WERI-Rb-1 (cell line): Measurements from ENCODE around the gene ZNF234.
"Not testable (repeated sequence)": the region's sequence is repeated elsewhere in the genome, so short reads cannot be mapped to it uniquely, and the experiment has no call there.

Experiments used
- DNase-seq: peaks from one replicate; pipeline ENCODE4 v3.0.0-alpha.2; 2020
- H3K27ac ChIP-seq: fragments of 250-450 bp; sonication (Bioruptor Pico); 2 replicates; pipeline ENCODE4 v1.5.1; 2020; ENCODE audit warnings: mild to moderate bottlenecking, moderate library complexity
- H3K27me3 ChIP-seq: fragments of 250-450 bp; sonication (Bioruptor Pico); 2 replicates; pipeline ENCODE4 v1.5.1; 2021; ENCODE audit warnings: mild to moderate bottlenecking, low read depth, moderate library complexity; ENCODE audit not compliant: insufficient read depth, severe bottlenecking
- H3K36me3 ChIP-seq: fragments of 250-450 bp; sonication (Bioruptor Pico); 2 replicates; pipeline ENCODE4 v1.5.1; 2020; ENCODE audit warnings: mild to moderate bottlenecking, moderate library complexity
- H3K4me3 ChIP-seq: 2 replicates; pipeline ENCODE4 v1.5.1; 2011; ENCODE audit warnings: low read depth, mild to moderate bottlenecking, control low read depth, low read length
- H3K9me3 ChIP-seq: fragments of 250-450 bp; sonication (Bioruptor Pico); 2 replicates; pipeline ENCODE4 v1.5.1; 2021; ENCODE audit warnings: mild to moderate bottlenecking, moderate library complexity; ENCODE audit not compliant: severe bottlenecking
- TF ChIP-seq, protein P1 (sequence below): IDR thresholded peaks from 2 replicates; pipeline ENCODE4 v1.5.1; 2011; ENCODE audit warnings: low read depth, mild to moderate bottlenecking, control low read depth, inconsistent platforms, low read length

ZNF234 gene

DNA sequence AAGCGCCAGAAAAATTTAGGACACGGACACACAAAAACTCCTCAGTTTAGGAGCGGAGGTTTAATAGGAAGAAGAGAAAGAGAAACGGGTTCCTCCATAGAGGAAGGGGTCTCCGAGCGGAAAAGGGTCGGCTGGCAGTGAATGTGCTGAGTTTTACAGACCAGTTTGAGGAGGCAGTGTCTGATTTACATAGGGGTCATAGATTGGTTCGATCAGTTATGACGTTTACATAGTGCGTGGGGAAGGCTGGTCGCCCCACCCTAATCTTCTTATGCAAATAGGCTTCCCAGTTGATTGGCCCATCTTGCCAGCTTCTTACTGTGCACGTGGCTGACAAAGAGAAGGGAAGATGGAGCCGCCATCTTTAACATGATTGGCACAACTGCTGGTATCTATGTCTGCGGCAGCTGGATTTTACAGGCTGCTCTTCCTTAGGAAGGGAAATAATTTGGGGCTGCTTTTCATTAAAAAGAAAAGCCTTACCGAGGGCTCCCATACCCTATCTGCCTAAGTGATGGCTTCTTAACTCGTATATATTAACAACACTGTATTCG is 29.4 kb upstream of the ZNF234 start:
- TF ChIP-seq, protein P1, sequence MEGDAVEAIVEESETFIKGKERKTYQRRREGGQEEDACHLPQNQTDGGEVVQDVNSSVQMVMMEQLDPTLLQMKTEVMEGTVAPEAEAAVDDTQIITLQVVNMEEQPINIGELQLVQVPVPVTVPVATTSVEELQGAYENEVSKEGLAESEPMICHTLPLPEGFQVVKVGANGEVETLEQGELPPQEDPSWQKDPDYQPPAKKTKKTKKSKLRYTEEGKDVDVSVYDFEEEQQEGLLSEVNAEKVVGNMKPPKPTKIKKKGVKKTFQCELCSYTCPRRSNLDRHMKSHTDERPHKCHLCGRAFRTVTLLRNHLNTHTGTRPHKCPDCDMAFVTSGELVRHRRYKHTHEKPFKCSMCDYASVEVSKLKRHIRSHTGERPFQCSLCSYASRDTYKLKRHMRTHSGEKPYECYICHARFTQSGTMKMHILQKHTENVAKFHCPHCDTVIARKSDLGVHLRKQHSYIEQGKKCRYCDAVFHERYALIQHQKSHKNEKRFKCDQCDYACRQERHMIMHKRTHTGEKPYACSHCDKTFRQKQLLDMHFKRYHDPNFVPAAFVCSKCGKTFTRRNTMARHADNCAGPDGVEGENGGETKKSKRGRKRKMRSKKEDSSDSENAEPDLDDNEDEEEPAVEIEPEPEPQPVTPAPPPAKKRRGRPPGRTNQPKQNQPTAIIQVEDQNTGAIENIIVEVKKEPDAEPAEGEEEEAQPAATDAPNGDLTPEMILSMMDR, result no peak
- H3K9me3 ChIP-seq, result no peaks in the 10 kb centered on the region
- DNase-seq, result peak; percentile 24
- H3K27me3 ChIP-seq, result no peaks in the 10 kb centered on the region
- peaks cover 18% of the 10 kb centered on the region for H3K36me3 ChIP-seq
- H3K4me3 ChIP-seq, result peak overlapping the region; percentile 96
- H3K27ac ChIP-seq, result no peak overlapping the region

DNA sequence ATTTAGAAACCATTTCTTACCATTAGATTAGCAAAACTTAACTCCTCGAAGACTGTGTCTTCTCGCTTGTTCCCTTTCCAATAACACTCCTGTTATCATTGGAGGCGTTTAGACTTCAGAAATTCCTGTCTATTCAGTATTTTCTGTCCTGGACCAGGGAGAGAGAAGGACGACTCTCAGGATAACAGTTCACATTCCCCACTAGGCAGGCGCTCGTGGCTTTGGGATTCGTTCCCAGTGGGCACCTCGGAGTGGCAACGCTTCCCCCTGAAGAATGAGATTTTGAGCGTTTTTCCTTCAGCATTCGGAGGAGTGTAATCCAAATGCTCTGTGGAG is 28.6 kb upstream of the ZNF234 start:
- H3K27ac ChIP-seq, result peak overlapping the region; percentile 32; the same call in 1 of the 2 replicates
- TF ChIP-seq, protein P1, result no peak
- H3K4me3 ChIP-seq, result peak overlapping the region; percentile 96
- no peaks in the 10 kb centered on the region for H3K27me3 ChIP-seq
- H3K36me3 ChIP-seq, result peaks cover 18% of the 10 kb centered on the region
- no peak for DNase-seq
- no peaks in the 10 kb centered on the region for H3K9me3 ChIP-seq

DNA sequence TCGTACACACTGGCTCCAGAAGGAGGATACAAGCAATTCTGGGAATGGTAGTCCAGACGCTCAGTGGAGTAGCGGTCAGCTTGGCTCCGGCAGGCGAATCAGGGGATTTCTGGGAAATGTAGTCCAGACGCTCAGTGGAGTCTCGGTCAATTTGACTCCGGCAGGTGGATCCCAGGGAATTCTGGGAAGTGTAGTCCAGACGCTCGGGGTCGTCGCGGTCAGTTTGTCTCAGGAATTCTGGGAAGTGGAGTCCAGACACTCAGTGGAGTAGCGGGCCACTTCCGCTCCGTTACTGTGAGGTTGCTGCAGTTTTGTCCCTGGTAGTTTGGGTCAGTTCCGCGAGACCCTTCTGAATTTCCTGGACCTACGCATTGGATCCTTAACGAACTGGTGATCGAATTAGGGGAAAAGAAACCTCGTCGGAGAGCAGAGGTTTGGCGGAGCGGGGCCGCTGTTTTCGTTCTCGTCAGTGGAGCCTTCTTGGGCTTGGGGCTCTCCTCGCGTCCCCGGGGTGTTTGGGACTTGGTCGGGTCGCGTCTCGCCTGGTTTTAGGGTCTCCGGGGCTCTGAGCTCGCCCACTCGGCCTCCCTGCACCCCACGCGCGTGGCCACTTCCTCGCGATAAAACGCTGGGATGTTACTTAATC is 28.1 kb upstream of the ZNF234 start, which contains the start of gene ZNF225:
Gene ZNF225, plus strand, starts transcription at position 262 of the 646 bp plus-strand sequence. CDS start 2,429 bp downstream, outside the sequence.
- H3K36me3 ChIP-seq, result peaks cover 23% of the 10 kb centered on the region
- peak within 1 kb of the TSS; percentile 58 for H3K27ac ChIP-seq
- TF ChIP-seq, protein P1, result no peak
- DNase-seq, result peak; percentile 94
- H3K9me3 ChIP-seq, result no peaks in the 10 kb centered on the region
- peak within 1 kb of the TSS; percentile 96 for H3K4me3 ChIP-seq
- no peaks in the 10 kb centered on the region for H3K27me3 ChIP-seq

DNA sequence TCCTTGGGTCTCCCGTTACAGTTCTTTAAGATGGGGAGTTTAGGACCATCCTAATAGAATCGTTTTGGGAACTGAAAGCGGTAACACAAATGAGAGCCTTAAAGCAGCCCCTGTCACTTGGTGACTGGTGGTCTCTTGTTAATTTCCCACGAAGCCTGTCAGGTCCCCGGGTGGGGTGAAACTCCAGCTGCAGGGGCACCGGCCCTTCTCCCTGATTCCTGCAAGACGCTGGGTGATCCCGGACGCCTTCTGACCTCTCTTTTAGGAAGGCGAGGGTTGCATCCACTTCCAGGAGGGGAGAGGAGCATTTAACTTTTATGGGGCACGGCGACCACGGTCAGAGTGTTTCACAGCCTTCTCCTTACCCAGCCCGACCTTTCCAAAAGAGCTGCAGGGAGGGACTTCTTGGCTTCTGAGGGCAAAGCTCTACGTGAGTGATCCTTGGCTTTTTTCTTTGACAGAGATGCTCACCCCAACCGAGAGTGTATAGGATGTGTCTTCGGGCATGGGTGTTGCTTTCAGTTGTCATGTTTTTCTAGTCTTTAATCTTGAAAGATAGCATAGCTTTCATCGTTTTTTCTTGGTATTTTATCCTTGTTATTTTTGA is 27.5 kb upstream of the ZNF234 start:
- Histone ChIP-seq H3K36me3 (peaks cover 25% of the 10 kb centered on the region), H3K27me3 (no peaks in the 10 kb centered on the region), H3K4me3 (peak overlapping the region; percentile 96), H3K27ac (no peak overlapping the region; the same call in 1 of the 2 replicates), H3K9me3 (no peaks in the 10 kb centered on the region)
- no peak for DNase-seq
- TF ChIP-seq, protein P1, result no peak

DNA sequence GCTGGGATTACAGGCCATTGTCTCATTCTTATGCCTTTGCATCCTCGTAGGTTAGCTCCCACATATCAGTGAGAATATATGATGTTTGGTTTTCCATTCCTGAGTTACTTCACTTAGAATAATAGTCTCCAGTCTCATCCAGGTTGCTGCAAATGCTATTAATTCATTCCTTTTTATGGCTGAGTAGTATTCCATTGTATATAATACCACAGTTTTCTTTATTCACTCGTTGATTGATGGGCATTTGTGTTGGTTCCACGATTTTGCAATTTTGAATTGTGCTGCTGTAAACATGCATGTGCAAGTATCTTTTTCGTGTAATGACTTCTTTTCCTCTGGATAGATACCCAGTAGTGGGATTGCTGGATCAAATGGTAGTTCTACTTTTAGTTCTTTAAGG is 20.2 kb upstream of the ZNF234 start:
- not testable (repeated sequence) for H3K9me3 ChIP-seq, H3K4me3 ChIP-seq, H3K27ac ChIP-seq, H3K27me3 ChIP-seq, DNase-seq
- peaks cover 31% of the 10 kb centered on the region for H3K36me3 ChIP-seq

DNA sequence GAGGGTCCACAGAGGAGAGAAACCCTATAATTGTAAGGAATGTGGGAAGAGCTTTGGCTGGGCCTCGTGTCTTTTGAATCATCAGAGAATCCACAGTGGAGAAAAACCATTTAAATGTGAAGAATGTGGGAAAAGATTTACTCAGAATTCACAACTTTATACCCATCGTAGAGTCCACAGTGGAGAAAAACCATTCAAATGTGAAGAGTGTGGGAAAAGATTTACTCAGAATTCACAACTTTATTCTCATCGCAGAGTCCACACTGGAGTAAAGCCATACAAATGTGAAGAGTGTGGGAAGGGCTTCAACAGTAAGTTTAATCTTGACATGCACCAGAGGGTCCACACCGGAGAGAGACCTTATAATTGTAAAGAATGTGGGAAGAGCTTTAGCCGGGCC is 9.4 kb upstream of the ZNF234 start:
- peaks cover 19% of the 10 kb centered on the region for H3K36me3 ChIP-seq
- H3K9me3 ChIP-seq, result no peaks in the 10 kb centered on the region
- no peak for DNase-seq

More for the DNA sequence above, 9.4 kb upstream of the ZNF234 start:
- TF ChIP-seq, protein P1, result no peak
- Histone ChIP-seq H3K27me3 (no peaks in the 10 kb centered on the region), H3K4me3 (no peak overlapping the region), H3K27ac (no peak overlapping the region)
